ENCODE data around the gene NEK11. TPM values are rescaled to one million over a fixed set of nuclear protein-coding genes. Genes with fewer than 3 reads are reported as not detected.

NEK11 gene
- total and polyA plus RNA-seq, 4 donors: 4.0 to 36.3 (median 9.8) TPM

DNA sequence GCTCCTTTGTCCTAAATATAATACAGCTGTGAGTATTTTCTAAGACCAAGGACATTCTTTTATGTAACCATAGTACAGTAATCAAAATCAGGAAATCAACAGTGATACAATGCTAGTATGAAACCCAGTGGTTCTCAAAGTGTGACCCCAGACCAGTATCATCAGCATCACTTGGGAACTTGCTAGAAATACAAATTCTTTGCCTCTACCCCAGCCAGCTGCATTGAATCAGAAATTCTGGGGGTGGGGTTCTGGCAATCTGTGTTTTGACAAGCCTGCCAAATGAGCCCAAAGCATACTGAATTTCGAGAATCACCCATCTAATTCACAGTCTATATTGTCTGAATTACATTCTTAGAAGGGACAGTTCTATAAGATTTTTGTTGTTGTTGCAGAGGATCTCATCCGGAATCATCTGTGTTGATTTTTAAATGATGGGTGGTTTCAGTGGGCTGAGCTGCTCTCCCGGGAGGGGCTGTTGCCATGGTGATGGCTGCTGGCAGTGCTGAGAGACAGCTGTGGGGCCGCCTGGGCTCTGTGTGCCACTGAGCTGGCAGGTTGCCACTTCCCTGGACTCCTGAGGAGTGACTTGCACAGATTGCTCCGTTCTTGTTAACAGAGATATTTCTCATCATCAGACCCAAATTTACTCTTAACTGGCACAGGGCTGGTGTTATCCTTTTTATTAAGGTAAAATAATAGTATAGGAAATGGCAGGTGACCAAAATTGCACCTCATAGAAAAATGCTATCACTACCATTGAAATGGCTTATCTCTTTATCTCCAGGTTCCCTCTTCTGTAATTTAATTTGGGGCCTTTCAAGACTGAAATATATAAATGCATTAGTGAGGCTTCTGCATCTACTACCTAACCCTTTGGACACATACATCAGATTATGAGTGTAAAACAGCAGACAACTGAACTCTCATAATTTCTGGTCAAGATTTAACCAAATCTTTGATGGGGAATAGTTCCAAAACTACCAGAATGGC lies 56.5 kb downstream of the NEK11 start:
- WGBS, 2 donors: 40 to 58% methylated on average over 5 of the region's 5 CpGs
- no peak overlapping the region for H3K4me3 ChIP-seq
- H3K27me3 ChIP-seq (ENCODE audit: control insufficient read depth in 3 of 3, insufficient read depth in 3 of 3, low read length in 2 of 3): no peaks in the 10 kb centered on the region
- H3K36me3 ChIP-seq (ENCODE audit: control insufficient read depth in 4 of 4, insufficient read depth in 4 of 4, low read length in 4 of 4): peaks cover 0 to 2% (median 0%) of the 10 kb centered on the region in 4 donors
- H3K9me3 ChIP-seq (ENCODE audit: control insufficient read depth in 4 of 4, insufficient read depth in 3 of 4, low read length in 3 of 4): no peaks in the 10 kb centered on the region
- DNase-seq: peak; percentile 49 to 65 (median 56)
- H3K27ac ChIP-seq (ENCODE audit: low read depth in 1 of 2, low read length in 1 of 2): no peak overlapping the region
- peaks cover 0 to 7% (median 0%) of the 10 kb centered on the region in 5 donors for H3K4me1 ChIP-seq (ENCODE audit: control insufficient read depth in 5 of 5, insufficient read depth in 5 of 5, low read length in 5 of 5)
- TF ChIP-seq, protein P1, sequence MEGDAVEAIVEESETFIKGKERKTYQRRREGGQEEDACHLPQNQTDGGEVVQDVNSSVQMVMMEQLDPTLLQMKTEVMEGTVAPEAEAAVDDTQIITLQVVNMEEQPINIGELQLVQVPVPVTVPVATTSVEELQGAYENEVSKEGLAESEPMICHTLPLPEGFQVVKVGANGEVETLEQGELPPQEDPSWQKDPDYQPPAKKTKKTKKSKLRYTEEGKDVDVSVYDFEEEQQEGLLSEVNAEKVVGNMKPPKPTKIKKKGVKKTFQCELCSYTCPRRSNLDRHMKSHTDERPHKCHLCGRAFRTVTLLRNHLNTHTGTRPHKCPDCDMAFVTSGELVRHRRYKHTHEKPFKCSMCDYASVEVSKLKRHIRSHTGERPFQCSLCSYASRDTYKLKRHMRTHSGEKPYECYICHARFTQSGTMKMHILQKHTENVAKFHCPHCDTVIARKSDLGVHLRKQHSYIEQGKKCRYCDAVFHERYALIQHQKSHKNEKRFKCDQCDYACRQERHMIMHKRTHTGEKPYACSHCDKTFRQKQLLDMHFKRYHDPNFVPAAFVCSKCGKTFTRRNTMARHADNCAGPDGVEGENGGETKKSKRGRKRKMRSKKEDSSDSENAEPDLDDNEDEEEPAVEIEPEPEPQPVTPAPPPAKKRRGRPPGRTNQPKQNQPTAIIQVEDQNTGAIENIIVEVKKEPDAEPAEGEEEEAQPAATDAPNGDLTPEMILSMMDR (IDR thresholded peaks at IDR 0.05; ENCODE audit: control extremely low read depth, extremely low read depth): no peak
- no peak for ATAC-seq (ENCODE audit: insufficient read depth, low FRiP score)
- H3K9ac ChIP-seq (ENCODE audit: insufficient read depth in 1 of 2, low read length in 2 of 2): no peak overlapping the region

GRCh38 chr3:131091768-131092167 lies 65.1 kb downstream of the NEK11 start:
- H3K27ac ChIP-seq (ENCODE audit: low read depth in 1 of 2, low read length in 1 of 2): no peak overlapping the region
- TF ChIP-seq, protein P1 (IDR thresholded peaks at IDR 0.05; ENCODE audit: control extremely low read depth, extremely low read depth): no peak
- no peak overlapping the region for H3K9ac ChIP-seq (ENCODE audit: insufficient read depth in 1 of 2, low read length in 2 of 2)
- ATAC-seq (ENCODE audit: insufficient read depth, low FRiP score) (no peak), DNase-seq (no peak)
- 91 to 96% methylated on average over 3 of the region's 3 CpGs for WGBS, 2 donors
- no peaks in the 10 kb centered on the region for H3K4me1 ChIP-seq (ENCODE audit: control insufficient read depth in 5 of 5, insufficient read depth in 5 of 5, low read length in 5 of 5)
- H3K27me3 ChIP-seq (ENCODE audit: control insufficient read depth in 3 of 3, insufficient read depth in 3 of 3, low read length in 2 of 3): no peaks in the 10 kb centered on the region
- no peaks in the 10 kb centered on the region for H3K9me3 ChIP-seq (ENCODE audit: control insufficient read depth in 4 of 4, insufficient read depth in 3 of 4, low read length in 3 of 4)
- no peak overlapping the region for H3K4me3 ChIP-seq
- no peaks in the 10 kb centered on the region for H3K36me3 ChIP-seq (ENCODE audit: control insufficient read depth in 4 of 4, insufficient read depth in 4 of 4, low read length in 4 of 4)

DNA sequence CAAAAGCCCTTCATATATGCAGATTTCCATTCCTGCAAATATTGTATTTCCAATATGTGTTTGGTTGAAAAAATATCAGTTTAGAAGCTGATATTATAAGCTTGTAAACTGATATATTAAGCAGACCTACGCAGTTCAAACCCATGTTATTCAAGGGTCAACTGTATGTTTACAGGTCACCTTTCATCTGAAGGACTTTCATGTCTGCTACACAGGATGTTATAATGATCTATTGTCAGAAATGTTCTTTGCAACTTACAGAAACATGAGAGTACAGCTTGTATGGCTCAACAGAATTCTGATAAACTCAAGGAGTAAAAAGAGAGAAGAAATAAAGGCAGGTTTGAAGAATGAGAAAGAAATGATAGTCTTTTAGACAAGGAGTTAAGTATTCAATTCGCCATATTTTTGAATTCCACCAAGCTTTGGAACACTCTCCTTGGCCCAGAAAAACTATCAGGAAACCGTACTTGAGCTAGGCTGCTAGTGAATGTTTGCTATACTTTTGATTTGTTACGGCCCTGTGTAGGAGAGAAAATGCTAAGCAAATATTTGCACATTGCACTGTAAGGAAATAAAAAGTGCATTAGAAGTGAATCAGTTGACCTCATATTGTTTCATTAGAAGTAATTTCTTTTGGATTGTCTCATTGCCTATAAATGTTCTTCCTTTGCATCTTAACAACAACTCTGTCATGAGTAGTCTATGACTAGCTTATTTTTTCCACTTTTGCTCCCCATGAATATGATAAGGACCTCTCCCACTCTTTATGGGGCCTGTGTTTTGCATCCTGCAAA lies 81.2 kb downstream of the NEK11 start:
- Histone ChIP-seq H3K9ac (ENCODE audit: insufficient read depth in 1 of 2, low read length in 2 of 2) (no peak overlapping the region), H3K27me3 (ENCODE audit: control insufficient read depth in 3 of 3, insufficient read depth in 3 of 3, low read length in 2 of 3) (no peaks in the 10 kb centered on the region), H3K4me1 (ENCODE audit: control insufficient read depth in 5 of 5, insufficient read depth in 5 of 5, low read length in 5 of 5) (peaks cover 0 to 2% (median 0%) of the 10 kb centered on the region in 5 donors), H3K27ac (ENCODE audit: low read depth in 1 of 2, low read length in 1 of 2) (no peak overlapping the region), H3K4me3 (no peak overlapping the region), H3K9me3 (ENCODE audit: control insufficient read depth in 4 of 4, insufficient read depth in 3 of 4, low read length in 3 of 4) (no peaks in the 10 kb centered on the region), H3K36me3 (ENCODE audit: control insufficient read depth in 4 of 4, insufficient read depth in 4 of 4, low read length in 4 of 4) (no peaks in the 10 kb centered on the region)
- ATAC-seq (ENCODE audit: insufficient read depth, low FRiP score): no peak
- peak in 1 of 3 donors; percentile 17 for DNase-seq
- TF ChIP-seq, protein P1 (IDR thresholded peaks at IDR 0.05; ENCODE audit: control extremely low read depth, extremely low read depth): no peak
- 61 to 76% methylated on average over 4 of the region's 4 CpGs for WGBS, 2 donors

Data from lung (tissue), 12 donors.